NB4 (cell line): ENCODE measurements around the gene SORT1.

Source experiments
- POLR2A ChIP-seq: IDR thresholded peaks from 2 replicates; pipeline ENCODE4 v1.6.1; 2011; ENCODE audit warnings: mild to moderate bottlenecking; ENCODE audit not compliant: insufficient read length; ENCODE audit errors: extremely low read depth
- TF ChIP-seq, protein P1 (sequence below): IDR thresholded peaks from one replicate; pipeline ENCODE4 v1.5.1; 2012; ENCODE audit warnings: low read depth, low read length
- TF ChIP-seq, protein P2 (sequence below): IDR thresholded peaks from 2 replicates; pipeline ENCODE4 v1.6.1; 2011; ENCODE audit warnings: low read depth, low read length

DNA sequence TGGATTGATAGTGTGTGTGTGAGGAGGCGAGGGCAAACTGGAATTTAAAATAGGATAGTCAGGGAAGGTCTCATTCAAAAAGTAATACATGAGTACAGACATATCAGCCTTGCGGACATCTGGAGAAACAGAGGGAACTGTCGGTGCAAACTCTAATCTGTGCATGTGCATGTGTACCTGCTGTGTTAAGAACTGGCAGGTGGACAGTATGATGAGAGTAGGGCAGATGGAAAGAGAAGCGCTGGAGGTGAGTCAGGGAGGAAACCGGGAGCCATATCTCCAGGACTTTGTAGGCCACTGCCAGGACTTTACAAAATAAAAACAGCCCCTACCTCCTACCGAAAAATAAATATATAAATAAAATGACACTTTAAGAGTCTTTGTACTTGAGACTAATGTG, 59.6 kb downstream of the SORT1 start:
- TF ChIP-seq, protein P1, sequence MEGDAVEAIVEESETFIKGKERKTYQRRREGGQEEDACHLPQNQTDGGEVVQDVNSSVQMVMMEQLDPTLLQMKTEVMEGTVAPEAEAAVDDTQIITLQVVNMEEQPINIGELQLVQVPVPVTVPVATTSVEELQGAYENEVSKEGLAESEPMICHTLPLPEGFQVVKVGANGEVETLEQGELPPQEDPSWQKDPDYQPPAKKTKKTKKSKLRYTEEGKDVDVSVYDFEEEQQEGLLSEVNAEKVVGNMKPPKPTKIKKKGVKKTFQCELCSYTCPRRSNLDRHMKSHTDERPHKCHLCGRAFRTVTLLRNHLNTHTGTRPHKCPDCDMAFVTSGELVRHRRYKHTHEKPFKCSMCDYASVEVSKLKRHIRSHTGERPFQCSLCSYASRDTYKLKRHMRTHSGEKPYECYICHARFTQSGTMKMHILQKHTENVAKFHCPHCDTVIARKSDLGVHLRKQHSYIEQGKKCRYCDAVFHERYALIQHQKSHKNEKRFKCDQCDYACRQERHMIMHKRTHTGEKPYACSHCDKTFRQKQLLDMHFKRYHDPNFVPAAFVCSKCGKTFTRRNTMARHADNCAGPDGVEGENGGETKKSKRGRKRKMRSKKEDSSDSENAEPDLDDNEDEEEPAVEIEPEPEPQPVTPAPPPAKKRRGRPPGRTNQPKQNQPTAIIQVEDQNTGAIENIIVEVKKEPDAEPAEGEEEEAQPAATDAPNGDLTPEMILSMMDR, result no peak
- TF ChIP-seq POLR2A, result no peak
- TF ChIP-seq, protein P2, sequence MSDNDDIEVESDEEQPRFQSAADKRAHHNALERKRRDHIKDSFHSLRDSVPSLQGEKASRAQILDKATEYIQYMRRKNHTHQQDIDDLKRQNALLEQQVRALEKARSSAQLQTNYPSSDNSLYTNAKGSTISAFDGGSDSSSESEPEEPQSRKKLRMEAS, result no peak
